GM21786 (cell line): ENCODE measurements around the gene DNAJC1.

ENCODE experiments used
- ATAC-seq: cut with Tn5 transposase; IDR thresholded peaks from one replicate; pipeline ENCODE4 v1.9.1; 2021; ENCODE audit not compliant: unreplicated experiment

DNAJC1 gene

DNA sequence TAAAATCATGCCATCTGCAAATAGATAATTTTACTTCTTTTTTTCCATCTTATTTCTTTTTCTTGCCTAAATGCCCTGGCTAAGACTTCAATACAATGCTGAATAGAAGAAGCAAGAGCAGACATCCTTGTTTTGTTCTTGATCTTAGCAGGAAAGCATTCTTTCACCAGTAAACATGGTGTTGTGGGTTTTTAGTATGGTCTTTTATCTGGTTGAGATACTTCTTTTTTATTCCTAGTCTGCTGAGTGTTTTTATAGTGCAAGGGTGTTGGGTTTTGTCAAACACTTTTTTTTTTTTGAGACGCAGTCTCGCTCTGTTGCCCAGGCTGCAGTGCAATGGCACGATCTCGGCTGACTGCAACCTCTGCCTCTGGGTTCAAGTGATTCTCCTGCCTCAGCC lies 232.3 kb downstream of the DNAJC1 start:
- ATAC-seq: no peak

DNA sequence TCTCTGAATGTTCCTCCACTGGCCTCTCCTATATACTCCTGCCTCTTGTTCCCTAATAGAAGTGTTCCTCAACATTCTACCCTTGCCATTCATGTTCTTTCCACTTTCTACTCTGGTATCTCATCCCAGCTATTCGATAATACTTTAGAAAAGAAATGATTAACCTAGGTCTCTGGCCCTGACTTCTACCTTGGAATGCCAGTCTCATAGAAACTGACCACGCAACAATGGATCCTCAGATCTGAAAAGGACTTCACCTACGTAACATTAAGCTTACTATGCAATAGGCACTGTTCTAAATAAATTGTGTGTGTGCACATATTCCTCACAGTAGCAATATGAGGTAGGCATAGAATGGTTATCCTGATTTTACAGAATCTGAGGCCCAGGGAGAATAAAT lies 234.5 kb downstream of the DNAJC1 start:
- ATAC-seq: no peak

DNA sequence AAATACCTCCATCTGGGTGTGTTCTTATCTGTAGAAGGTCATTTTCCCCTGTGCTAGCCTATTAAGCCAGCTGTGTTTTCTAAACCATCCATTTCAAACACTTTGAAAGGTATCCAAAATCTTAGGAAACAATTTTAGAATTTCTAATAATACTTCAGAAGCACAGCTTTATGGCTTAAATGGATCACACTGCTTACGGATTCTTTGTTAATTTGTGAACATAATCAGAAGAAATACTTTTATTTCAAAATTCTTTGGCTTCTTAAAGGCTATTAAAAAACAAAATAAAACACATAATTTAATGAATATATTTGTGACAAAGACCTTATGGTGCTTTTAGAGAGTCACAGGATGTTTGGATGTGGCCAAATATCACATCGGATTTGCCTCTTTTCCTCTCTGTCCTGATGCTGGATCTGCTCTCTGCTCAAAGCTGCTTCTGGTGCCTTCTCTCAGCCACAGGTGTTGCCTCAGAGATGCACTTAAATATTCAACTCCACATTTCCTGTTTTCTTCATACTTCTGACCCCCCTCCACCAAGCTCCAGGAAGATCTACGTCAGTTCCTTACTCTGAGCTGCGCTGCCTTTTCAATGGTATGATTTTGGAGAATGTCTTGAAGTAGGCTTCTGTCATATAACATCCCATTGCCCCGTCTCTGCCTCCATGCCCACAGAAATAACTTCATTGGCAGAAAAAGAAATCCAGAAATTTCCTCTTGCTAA lies 238.9 kb downstream of the DNAJC1 start:
- ATAC-seq: no peak

DNA sequence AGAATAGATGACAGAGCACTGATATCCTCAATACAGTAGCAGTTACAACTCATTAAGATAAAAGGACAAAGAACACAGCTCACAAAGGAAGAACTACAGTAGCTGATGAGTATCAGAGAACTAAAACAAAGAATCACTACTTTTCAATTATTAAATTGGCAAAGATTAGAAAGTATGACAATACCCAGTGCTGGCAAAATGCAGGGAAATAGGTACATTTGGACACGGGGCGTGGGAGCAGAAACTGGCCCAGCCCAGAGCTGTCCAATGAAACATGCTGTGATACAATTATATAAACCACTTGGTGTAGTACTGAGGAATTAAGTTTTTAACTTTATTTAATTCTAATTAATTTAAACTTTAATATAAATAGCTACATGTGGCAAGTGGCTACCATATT lies 243.2 kb downstream of the DNAJC1 start:
- ATAC-seq: no peak

GRCh38 chr10:21759232-21759631 lies 244.3 kb downstream of the DNAJC1 start:
- ATAC-seq: no peak

GRCh38 chr10:21758696-21759095 lies 244.8 kb downstream of the DNAJC1 start:
- ATAC-seq: no peak

DNA sequence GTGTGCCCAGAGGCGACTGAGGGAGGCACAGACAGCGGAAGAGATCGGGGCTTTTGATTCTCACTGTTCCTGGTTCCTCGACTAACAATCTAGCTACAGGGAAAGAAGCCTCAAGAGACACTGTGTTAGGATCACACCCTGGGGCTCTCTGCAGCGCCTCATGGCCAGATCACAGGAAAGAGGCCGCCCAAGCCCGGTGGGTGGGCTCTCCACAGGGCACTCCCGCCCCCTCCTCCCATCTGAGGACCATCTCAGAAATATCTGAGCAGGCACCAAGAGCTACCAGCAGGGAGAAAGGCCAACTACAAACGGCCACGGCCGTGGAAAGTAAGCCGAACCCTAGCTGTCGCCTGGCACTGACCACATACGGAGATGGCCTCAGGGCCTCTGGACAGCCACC lies 245.3 kb downstream of the DNAJC1 start:
- ATAC-seq: no peak

DNA sequence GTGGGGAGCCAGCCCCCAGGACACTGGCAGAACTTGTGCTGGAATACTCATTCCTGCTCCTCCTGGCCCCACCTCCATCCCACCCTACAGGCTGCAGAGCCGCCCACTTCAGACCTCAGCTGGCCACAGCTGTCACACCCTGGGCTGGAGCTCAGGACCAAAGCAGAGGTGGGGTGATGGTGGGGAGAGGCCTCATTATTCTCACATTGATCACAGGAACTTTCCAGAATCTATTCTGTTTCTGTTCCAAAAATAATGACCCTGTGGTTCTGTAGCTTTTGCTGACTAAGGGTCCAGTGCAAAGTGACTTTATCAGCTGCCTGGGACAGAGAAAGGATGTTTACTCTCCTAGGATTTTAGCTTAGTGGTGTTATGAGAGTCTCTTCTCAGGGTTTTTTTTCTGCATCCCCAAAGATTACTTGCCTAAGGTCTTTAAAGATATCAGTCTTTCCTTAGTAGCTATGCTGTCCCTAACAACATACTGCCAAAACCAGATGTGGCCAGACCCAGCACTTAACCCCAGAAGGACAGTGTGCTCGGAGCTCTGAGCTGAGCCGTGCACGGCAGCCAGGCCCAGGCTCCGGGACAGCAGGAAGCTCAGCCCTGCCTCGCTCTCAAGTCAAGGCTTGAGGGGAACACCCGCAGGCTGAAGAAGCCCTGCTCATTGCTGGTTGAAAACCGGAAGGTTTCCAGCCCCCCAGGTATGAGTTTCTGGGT lies 246.2 kb downstream of the DNAJC1 start:
- no peak for ATAC-seq

- ATAC-seq: no peak
Measured at GRCh38 chr10:21756707-21757106, 246.8 kb downstream of the DNAJC1 start.

DNA sequence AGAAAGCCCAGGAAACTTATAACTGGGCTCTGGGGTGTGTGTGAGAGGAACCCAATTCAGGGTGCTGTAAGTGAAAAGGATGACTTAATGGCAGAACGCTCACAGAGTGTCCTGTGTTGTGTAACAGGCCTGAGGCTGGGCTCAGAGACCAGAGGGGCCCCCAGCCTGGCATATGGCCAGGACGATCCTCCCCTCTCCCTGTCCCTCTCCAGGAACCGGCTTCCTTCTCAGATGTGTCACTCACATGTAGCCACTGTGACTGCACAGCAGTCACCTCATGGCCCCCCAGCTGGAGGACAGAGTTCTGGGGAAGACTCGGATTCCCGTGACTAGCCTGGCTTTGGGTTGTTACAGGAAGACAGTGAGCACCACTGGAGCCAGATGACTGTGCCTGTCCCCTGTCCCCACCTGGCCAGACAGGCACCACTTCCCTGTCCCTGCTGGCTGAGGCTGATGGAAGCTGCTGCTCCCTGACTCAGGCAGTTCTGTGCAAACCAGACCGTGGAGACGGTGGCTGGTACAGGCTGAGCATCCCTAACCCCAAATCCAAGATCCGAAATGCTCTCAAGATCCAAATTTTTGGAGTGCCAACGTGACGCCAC lies 249.0 kb downstream of the DNAJC1 start:
- ATAC-seq: no peak

DNA sequence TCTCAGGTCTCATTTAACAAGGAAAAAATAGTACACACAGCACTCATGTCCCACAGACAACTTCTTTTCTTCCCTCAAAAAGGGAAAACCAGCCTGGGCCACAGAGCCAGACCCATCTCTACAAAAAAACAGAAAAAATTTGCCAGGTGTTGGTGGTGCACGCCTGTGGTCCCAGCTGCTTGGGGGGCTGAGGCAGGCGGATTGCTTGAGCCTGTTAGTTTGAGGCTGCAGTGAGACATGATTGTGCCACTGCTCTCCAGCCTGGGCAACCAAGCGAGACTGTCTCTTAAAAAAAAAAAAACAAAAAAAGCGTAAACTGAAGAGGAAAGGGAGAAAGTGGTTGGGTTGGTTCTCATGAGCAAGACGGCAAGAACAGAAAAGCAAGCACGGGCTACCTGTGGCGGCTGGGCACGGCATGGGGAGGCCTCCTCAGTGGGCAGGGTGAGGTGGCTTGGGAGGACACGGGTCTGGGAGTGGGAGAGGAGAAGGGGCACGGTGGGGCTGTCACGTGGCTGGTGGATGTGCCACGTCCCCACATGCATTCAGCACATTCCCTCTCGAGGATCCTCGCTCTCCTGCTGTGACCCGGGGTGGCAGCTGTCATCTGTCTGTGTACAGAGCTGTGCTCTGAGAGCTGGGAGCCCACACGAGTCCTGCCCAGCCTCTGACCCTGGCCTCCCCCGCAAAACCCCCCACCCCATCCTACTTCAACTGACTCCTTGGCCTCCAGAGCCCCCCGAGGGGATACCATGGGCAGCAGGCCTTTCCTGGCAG lies 249.8 kb downstream of the DNAJC1 start:
- ATAC-seq: no peak

DNA sequence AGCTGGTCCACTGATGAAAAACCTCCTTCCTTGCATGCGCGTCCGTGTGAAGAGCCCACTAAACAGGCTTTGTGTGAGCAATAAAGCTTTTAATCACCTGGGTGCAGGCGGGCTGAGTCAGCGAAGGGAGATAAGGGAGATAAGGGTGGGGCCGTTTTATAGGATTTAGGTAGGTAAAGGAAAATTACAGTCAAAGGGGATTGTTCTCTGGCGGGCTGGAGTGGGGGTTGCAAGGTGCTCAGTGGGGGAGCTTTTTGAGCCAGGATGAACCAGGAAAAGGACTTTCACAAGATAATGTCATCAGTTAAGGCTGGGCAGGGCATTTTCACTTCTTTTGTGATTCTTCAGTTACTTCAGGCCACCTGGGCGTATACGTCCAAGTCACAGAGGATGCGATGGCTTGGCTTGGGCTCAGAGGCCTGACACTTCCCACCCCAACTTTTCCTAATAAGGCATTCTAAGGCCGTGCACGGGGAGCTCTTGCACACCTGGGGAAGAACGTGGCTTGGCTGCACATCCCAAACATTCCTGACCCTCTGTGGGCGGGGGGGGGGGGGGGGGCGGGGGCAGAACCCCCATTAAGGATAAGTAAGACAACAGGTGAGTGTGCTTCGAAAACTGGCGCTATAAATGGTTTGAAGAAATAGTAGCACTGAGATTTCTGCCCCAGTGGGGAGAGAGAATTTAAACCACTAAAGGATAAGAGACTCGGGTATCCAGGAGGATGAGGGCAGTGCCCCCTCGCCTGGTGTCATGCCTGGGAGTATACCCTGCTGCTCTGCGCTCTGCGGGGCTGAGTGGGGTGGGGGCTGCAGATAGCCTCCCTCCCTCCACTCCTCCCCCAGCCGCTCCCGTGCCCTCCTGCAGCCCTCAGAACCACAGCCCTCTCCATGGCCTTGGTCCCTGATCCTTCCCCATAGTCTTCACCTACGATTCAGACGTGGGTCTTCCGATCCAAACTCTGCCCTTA lies 251.9 kb downstream of the DNAJC1 start:
- no peak for ATAC-seq

DNA sequence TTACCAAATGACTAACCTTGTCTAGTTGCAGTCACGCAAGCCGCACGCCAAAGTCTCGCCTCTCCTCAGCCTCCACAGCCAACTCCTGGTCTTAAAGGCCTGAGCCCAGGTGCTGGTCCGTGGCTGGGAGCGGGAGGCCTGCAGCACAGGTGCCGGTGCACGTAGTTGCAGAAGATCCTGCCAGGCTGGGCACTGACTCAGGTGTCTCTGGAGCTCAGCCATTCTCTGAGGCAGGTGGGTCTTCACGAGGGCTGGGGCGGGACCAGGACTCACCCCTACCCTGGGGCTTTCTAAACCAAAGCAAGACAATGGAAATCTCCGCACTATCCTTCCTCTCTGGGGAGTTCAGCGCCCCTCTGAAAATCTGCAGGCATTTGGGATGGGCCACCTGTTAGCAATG lies 253.1 kb downstream of the DNAJC1 start:
- ATAC-seq: no peak

- no peak for ATAC-seq
Measured at GRCh38 chr10:21749788-21750187, 253.7 kb downstream of the DNAJC1 start.

DNA sequence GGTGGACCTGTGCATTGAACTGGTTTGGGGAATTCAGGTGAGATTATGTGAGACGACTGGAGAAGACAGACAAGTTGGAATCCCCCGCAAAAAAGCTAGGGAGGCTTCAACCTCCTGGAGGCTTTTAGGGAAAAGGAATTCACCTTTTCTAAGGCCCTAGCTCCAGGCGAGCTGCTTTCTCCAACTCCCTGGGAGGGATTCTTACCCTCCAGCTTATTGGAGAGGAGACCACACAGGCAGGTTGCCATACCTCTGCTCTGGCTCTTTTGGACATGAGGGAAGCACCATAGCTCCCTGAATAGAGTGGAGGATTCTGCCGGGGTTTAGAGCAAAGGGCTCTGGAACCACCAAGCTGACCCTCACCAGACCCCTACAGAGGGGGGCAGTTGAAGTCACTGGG lies 255.7 kb downstream of the DNAJC1 start:
- no peak for ATAC-seq

- ATAC-seq: no peak
Measured at GRCh38 chr10:21746118-21746517, 257.4 kb downstream of the DNAJC1 start.

GRCh38 chr10:21744223-21744622 lies 259.3 kb downstream of the DNAJC1 start:
- ATAC-seq: no peak

GRCh38 chr10:21742740-21743412 lies 260.7 kb downstream of the DNAJC1 start:
- ATAC-seq: no peak

- ATAC-seq: no peak
Measured at GRCh38 chr10:21740989-21741388, 262.5 kb downstream of the DNAJC1 start.

DNA sequence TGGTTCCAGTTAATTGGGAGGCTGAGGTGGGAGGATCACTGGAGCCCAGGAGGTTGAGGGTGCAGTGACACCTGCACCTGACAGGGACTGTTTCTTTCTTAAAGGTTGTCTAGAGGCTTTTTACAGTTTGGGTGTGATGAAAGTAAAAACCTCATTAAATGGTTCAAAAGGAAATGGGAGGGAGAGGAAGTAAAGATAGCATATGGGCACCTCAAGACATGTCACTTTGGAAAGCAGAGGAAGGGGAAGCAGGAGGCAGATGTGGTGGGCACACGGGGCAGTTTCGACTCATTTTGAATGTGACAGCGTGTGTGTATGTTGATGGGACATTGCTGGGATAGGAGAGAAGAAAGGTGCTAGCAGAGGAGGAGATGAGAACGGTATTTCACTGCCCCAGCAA lies 266.4 kb downstream of the DNAJC1 start:
- ATAC-seq: no peak
